Ishikawa (cell line): ENCODE measurements around the gene FAM32A.

Experiments
- REST ChIP-seq: IDR thresholded peaks from 2 replicates; pipeline ENCODE4 v1.6.1; 2012; ENCODE audit warnings: low read depth, mild to moderate bottlenecking
- TAF1 ChIP-seq: IDR thresholded peaks from 2 replicates; pipeline ENCODE4 v1.6.1; 2012; ENCODE audit warnings: low read depth, mild to moderate bottlenecking

- TF ChIP-seq REST = no peak
- TF ChIP-seq TAF1 = no peak
Measured at GRCh38 chr19:16144216-16144581, 41.0 kb upstream of the FAM32A start.
